Right renal cortex interstitium (tissue), 3 donors: ENCODE results near the gene KIF13A. TPM values are rescaled to one million over a fixed set of nuclear protein-coding genes. Genes with fewer than 3 reads are reported as not detected.
"Not testable (repeated sequence)": the region's sequence is repeated elsewhere in the genome, so short reads cannot be mapped to it uniquely, and the experiment has no call there.

Source experiments
- DNase-seq, 3 donors: peaks; one replicate each; pipeline ENCODE4 v3.0.0-alpha.2; 2013; ENCODE audit warnings: low read depth in 3 of 3, low spot score in 2 of 3
- polyA plus RNA-seq, 3 donors: library from polyadenylated mRNA; unstranded; fragments of 120-200 nt; gene quantifications; one replicate each; pipeline ENCODE4 v1.2.1, GENCODE V29; 2013; ENCODE audit not compliant: insufficient read length in 3 of 3

Gene KIF13A
- polyA plus RNA-seq, 3 donors, result 35.5 to 38.5 (median 37.8) TPM

DNA sequence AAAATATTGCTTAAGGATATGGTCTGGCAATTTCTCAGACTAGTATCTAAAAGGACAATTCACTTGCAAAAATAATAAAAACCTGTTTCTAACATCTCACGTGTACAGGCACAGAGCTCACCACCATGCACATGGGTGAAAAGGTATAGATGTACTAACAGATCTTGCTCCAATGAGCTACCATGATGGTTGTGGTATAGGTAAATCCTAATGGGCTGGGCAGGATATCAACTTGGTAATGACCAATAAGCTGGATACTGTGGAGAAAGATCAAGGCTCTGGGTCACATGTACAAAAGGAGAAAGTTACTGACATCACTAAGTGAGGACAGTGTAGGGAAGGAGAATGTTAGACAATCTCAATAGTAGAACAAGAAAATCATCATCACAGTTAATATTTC lies 169.7 kb downstream of the KIF13A start:
- DNase-seq, result no peak

DNA sequence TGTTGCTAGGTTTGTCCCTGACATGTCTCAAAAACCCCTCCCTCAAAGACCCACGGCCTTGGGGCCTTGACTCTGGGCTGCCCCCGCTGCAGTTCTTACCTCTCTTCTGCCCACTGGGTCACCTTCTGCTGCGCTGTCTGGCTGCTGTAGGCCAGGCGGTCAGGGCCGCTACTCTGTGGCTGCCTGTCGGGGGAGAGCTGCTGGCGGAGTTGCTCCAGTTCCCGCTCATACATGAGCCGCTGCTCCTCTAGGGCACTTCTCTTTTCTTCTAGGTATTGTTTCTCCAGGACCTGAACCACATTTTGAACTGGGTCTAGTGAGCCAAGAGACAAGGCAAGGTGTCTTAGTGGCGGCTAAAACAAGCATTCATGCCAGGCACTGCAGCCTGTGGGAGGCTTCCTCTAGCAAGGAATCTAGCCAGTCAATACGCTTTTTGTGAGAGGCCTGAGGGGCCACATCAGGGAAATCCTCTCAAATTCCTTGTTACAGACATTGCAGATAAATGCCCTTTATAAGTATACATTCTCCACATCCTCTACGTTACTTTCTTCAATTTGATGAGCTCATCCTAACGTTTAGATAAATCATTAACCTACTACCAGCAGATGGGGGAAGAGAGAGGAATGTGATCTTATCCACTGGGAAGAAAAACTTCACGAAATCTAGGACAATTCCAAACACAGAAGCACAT lies 170.4 kb downstream of the KIF13A start:
- peak in 2 of 3 donors; percentile 8 to 9 for DNase-seq

- DNase-seq, result no peak
Observed at GRCh38 chr6:17813542-17813941, 173.9 kb downstream of the KIF13A start.

DNA sequence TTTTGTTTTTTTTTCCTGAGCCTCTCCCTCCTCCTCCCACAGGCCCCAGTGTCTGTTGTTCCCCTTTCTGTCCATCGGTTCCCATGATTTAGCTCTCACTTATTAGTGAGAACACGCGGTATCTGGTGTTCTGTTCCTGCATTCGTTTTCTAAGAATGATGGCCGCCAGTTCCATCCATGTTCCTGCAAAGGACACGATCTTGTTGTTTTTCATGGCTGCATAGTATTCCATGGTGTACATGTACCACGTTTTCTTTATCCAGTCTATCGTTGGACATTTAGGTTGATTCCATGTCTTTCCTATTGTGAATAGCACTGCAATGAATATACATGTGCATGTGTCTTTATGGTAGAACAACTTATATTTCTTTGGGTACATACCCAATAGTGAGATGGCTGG lies 175.1 kb downstream of the KIF13A start:
- DNase-seq, result no peak

- DNase-seq, result no peak
Observed at GRCh38 chr6:17808609-17809008, 178.8 kb downstream of the KIF13A start.

DNA sequence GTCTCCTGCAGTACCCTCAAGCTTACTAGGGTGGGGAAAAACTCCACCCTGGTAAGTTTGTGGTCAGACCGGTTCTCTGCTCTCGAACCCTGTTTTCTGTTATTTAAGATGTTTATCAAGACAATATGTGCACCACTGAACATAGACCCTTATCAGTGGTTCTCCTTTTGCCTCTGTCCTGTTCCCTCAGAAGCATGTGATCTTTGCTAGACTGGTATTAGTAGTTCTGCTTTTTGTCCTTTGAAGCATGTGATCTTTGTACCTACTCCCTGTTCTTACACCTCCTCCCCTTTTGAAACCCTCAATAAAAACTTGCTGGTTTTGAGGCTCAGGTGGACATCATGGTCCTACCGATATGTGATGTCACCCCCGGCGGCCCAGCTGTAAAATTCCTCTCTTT lies 180.0 kb downstream of the KIF13A start:
- not testable (repeated sequence) for DNase-seq

- DNase-seq, result no peak
Observed at GRCh38 chr6:17803409-17803808, 184.0 kb downstream of the KIF13A start.

DNA sequence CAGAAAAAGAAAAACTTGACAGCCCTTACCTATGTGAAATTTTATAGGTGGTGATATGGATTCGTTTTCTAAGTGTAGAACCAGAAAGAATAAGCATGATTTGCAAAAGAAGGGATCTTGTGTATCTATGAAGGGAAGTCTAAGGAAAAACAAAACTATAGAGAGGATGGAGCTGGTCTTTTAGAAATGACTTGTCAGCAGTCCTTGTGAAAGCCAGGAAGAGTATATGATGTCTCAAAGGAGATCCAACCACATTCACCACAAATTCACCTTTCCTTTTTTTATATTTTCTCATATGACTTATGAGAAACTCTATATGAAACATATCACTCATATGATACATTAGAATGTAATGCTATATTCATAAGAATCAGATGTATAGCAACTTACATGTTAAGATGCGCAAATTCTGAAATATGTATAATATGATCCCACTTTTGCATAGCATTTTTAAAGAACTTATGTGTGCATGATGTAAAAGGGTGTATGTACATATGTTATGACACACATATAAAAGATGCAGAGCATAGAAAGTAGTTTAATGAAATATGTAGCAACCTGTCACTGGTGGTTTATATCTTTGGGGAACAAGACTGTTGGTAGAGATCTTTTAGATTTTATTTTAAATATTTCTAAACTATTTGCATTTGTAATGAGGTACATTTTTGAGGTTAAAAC lies 188.8 kb downstream of the KIF13A start:
- DNase-seq, result no peak

DNA sequence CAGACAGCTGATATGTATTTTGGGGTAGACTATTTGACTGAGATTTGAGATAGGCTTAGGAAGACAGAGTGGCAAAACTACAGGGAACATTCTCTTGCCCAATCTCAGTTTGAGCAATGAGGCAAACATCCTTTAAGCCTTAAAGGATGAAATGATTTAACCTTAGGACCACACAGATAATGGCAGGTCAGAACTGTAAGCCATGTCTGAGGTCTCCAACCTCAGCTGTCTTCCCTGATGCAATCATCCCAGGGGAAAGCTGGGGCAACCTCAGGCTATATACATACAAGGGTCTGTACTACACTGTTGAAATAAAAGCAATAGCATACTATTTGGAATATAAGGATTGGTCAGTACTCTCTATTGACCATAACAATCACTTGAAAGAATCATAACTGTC lies 196.9 kb downstream of the KIF13A start:
- DNase-seq, result no peak

- DNase-seq, result no peak
Observed at GRCh38 chr6:17785094-17785787, 202.2 kb downstream of the KIF13A start.

- DNase-seq, result no peak
Observed at GRCh38 chr6:17780061-17780460, 207.4 kb downstream of the KIF13A start.

- DNase-seq, result no peak
Observed at GRCh38 chr6:17771609-17772008, 215.8 kb downstream of the KIF13A start.

DNA sequence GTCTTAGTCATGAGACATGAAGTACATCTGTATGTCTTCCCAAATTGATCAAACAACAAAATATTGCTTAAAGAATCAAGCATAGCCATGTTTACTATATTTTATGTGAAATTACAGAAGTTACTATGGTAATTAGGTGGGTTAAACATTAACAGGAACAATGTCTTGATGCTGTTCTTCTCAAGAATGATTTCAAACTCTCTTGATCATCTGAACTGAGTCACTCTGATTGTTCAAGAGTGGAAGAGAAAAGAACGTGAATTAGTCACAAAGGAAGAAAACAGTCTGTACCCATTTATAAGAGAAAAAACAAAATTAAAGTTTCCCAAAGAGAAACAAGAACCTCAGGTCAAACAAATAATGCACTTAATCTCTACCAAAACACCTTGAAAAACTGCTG lies 218.6 kb downstream of the KIF13A start:
- DNase-seq, result no peak

DNA sequence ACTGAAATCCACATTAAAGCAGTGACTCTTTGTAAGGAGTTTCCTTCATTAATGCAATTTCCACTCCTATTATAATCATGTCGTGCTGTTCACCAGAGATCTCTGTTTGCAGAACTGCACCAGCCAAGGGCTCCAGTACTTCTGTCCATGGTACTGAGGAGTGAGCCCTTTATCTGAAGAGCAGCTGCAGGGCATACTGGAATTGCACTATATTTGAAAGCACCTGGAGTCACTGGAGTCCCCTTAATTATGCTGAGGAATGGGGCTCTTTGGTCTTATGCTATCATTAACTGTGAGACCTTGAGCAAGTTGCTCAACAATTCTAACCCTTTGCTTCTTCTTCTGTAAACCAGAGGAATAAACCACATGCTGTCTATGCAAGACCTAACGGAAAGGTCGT lies 219.0 kb downstream of the KIF13A start:
- DNase-seq, result peak in 2 of 3 donors; percentile 15 to 17

DNA sequence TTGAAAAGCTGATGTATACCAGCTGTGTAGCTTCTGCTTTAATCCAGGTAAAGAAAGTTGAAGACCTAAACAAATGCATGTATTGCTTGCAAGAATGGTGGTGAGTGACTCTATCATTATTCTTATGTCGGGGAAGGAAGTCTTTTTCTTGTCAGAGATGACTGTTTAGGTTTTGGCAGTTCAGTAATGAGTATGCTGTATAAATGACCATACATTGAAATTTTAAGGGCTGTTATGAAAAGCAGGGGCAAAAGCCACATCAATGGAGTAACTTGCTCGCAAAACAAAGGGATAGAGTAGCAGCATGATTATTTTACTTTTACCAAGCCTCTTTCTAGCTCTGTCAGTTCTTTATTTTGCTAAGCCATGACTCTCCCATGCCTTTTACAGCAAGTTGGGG lies 224.8 kb downstream of the KIF13A start:
- no peak for DNase-seq

DNA sequence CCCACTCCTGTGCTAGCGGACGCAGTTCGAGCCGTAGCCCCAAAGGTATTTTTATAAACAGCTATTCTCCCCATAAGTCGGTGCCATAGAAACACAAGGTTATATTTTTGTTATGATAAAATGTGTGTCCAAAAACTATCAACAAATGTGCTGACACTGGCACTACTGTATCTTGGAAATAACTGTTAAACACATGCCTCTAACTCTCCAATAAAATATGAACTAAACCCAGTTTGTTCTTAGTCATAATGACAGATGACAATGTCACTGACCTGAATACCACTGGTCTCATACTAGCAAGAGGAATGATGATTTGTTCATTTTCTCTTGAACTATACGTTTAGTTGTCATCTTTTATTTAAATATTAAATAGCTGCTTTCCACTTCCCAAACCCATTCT lies 229.3 kb downstream of the KIF13A start:
- DNase-seq, result no peak

- no peak for DNase-seq
Observed at GRCh38 chr6:17754254-17754653, 233.2 kb downstream of the KIF13A start.

- DNase-seq, result not testable (repeated sequence)
Observed at GRCh38 chr6:17745324-17745723, 242.1 kb downstream of the KIF13A start.

GRCh38 chr6:17744757-17745308 lies 242.6 kb downstream of the KIF13A start:
- not testable (repeated sequence) for DNase-seq

DNA sequence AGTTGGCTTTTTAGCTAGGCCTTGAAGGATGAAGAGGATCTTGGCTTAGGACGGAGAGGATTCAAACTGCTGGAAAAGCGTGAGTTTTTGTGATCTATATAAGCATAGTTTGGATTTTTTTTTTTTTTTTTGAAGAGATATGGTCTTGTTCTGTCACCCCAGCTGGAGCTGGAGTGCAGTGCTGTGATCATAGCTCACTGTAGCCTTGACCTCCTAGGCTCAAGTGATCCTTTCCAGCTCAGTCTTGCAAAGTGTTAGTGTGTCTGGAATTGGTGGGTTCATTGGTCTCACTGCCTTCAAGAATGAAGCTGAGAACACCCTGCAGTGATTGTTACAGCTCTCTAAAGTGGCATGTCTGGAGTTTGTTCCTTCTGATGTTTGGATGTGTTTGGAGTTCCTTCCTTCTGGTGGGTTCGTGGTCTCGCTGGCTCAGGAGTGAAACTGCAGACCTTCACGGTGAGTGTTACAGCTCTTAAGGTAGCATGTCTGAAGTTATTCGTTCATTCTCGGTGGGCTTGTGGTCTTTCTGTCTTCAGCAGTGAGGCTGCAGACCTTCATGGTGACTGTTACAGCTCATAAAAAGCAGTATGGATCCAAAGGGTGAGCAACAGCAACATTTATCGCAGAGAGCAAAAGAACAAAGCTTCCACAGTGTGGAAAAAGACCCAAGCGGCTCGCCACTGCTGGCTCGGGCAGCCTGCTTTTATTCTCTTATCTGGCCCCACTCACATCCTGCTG lies 243.2 kb downstream of the KIF13A start:
- DNase-seq, result no peak

DNA sequence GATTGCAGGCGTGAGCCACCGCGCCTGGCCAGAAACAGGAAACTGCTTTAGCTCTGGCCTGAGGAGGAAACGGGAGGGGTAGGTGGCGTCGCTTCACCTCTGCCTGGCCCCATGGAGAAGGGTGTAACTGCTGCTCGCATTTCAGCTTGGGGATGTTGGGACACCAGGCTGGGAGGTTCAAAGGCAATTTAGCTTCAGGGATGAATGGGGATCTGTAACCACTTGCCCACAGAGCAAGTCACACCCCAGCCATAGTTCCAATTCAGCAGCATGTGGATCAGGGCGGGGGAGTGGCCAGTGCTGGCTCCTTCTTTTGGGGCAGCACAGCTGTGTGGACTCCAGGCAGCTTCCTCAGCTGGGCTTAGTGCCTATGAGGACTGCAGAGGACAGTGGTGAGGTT lies 245.9 kb downstream of the KIF13A start:
- DNase-seq, result no peak
